Neural cell (in vitro differentiated cells): ENCODE data around the gene CCNE1. TPM values are rescaled to one million over a fixed set of nuclear protein-coding genes. Genes with fewer than 3 reads are reported as not detected.

Source experiments
- H2AFZ ChIP-seq: fragments of 200-600, 300-800 bp; sonication (generic), shearing (Covaris generic); 2 replicates; pipeline ENCODE4 v1.6.0; 2014; ENCODE audit warnings: low read depth, mild to moderate bottlenecking, antibody characterized with exemption, low read length, moderate library complexity
- H3F3A ChIP-seq: fragments of 200-600 bp; shearing (Covaris generic); 2 replicates; pipeline ENCODE4 v1.6.1; 2016; ENCODE audit warnings: mild to moderate bottlenecking, moderate library complexity, mixed read lengths, antibody characterized with exemption, low read length; ENCODE audit not compliant: insufficient read depth, poor library complexity, severe bottlenecking
- H3K27ac ChIP-seq: fragments of 200-600, 300-800 bp; sonication (generic), shearing (Covaris generic); 2 replicates; pipeline ENCODE4 v1.5.1; 2014; ENCODE audit warnings: mild to moderate bottlenecking, low read length, moderate library complexity
- H3K27me3 ChIP-seq: fragments of 300-800, 200-600 bp; sonication (generic), shearing (Covaris generic); 2 replicates; pipeline ENCODE4 v1.6.0; 2014; ENCODE audit warnings: mild to moderate bottlenecking, low read depth, low read length, moderate library complexity; ENCODE audit not compliant: insufficient read depth
- H3K36me3 ChIP-seq: fragments of 300-800, 200-600 bp; sonication (generic), shearing (Covaris generic); 2 replicates; pipeline ENCODE4 v1.5.1; 2014; ENCODE audit warnings: mild to moderate bottlenecking, antibody characterized with exemption, low read length, moderate library complexity; ENCODE audit not compliant: insufficient read depth
- H3K4me2 ChIP-seq: fragments of 300-800, 200-600 bp; sonication (generic), shearing (Covaris generic); 2 replicates; pipeline ENCODE4 v1.6.0; 2014; ENCODE audit warnings: mild to moderate bottlenecking, low read length
- H3K4me3 ChIP-seq: fragments of 300-800, 200-600 bp; sonication (generic), shearing (Covaris generic); 2 replicates; pipeline ENCODE4 v1.5.1; 2014; ENCODE audit warnings: mild to moderate bottlenecking, low read length, moderate library complexity
- H3K79me2 ChIP-seq: fragments of 200-600 bp; shearing (Covaris generic); replicated peaks from 2 replicates; pipeline ENCODE4 v1.6.0; 2014; ENCODE audit warnings: mild to moderate bottlenecking, low read length, moderate library complexity; ENCODE audit not compliant: insufficient read depth
- H3K9ac ChIP-seq: fragments of 300-800, 200-600 bp; sonication (generic), shearing (Covaris generic); 2 replicates; pipeline ENCODE4 v1.6.1; 2016; ENCODE audit warnings: mild to moderate bottlenecking, low read length, mixed read lengths
- H3K9me2 ChIP-seq: fragments of 200-600 bp; shearing (Covaris generic); 2 replicates; pipeline ENCODE4 v1.6.1; 2016; ENCODE audit warnings: mild to moderate bottlenecking, low read length, mixed read lengths; ENCODE audit not compliant: insufficient read depth
- H3K9me3 ChIP-seq: fragments of 200-600, 300-800 bp; sonication (generic), shearing (Covaris generic); 2 replicates; pipeline ENCODE4 v1.6.1; 2016; ENCODE audit warnings: mild to moderate bottlenecking, mixed run types, low read length, moderate library complexity, mixed read lengths
- H4K20me1 ChIP-seq: fragments of 200-600 bp; shearing (Covaris generic); 2 replicates; pipeline ENCODE4 v1.6.1; 2016; ENCODE audit warnings: mild to moderate bottlenecking, mixed run types; ENCODE audit not compliant: insufficient read depth
- EP300 ChIP-seq: fragments of 450-650 bp; conservative IDR thresholded peaks from 2 replicates; pipeline ENCODE4 v1.6.1; 2014; ENCODE audit warnings: antibody characterized with exemption, mild to moderate bottlenecking, moderate library complexity; ENCODE audit not compliant: poor library complexity, severe bottlenecking
- EZH2 ChIP-seq: fragments of 200-600, 300-800 bp; shearing (Covaris generic), sonication (generic); IDR thresholded peaks from 2 replicates; pipeline ENCODE4 v1.6.1; 2014; ENCODE audit warnings: antibody characterized with exemption, low read length, borderline replicate concordance, mild to moderate bottlenecking; ENCODE audit not compliant: insufficient read depth, poor library complexity, severe bottlenecking
- MXI1 ChIP-seq: fragments of 450-650 bp; conservative IDR thresholded peaks from 2 replicates; pipeline ENCODE4 v1.6.1; 2014; ENCODE audit warnings: antibody characterized with exemption, mild to moderate bottlenecking; ENCODE audit not compliant: poor library complexity, severe bottlenecking
- POLR2AphosphoS5 ChIP-seq: IDR thresholded peaks from 2 replicates; pipeline ENCODE4 v1.6.1; 2012
- RAD21 ChIP-seq: fragments of 450-650 bp; conservative IDR thresholded peaks from 2 replicates; pipeline ENCODE4 v1.6.1; 2014; ENCODE audit warnings: antibody characterized with exemption, mild to moderate bottlenecking, moderate library complexity
- SMC3 ChIP-seq: fragments of 450-650 bp; conservative IDR thresholded peaks from 2 replicates; pipeline ENCODE4 v1.6.1; 2014; ENCODE audit warnings: antibody characterized with exemption, mild to moderate bottlenecking, moderate library complexity; ENCODE audit not compliant: poor library complexity
- TAF1 ChIP-seq: IDR thresholded peaks from 2 replicates; pipeline ENCODE4 v1.6.1; 2012; ENCODE audit warnings: low read depth
- polyA plus RNA-seq: library from polyadenylated mRNA; depleted of rRNA; stranded (reverse); fragments of >200 nt; gene quantifications from 2 replicates; pipeline ENCODE4 v1.2.3, GENCODE V29; 2014
- TF ChIP-seq, protein P1 (sequence below): fragments of 450-650 bp; IDR thresholded peaks from 2 replicates; pipeline ENCODE4 v1.5.1; 2014; ENCODE audit warnings: antibody characterized with exemption, mild to moderate bottlenecking, moderate library complexity; ENCODE audit not compliant: poor library complexity, severe bottlenecking
- TF ChIP-seq, protein P2 (sequence below): IDR thresholded peaks from 2 replicates; pipeline ENCODE4 v1.6.1; 2012; ENCODE audit warnings: borderline replicate concordance

CCNE1 gene
- polyA plus RNA-seq, 1 donor from 2014 or later, result 4.1 TPM

DNA sequence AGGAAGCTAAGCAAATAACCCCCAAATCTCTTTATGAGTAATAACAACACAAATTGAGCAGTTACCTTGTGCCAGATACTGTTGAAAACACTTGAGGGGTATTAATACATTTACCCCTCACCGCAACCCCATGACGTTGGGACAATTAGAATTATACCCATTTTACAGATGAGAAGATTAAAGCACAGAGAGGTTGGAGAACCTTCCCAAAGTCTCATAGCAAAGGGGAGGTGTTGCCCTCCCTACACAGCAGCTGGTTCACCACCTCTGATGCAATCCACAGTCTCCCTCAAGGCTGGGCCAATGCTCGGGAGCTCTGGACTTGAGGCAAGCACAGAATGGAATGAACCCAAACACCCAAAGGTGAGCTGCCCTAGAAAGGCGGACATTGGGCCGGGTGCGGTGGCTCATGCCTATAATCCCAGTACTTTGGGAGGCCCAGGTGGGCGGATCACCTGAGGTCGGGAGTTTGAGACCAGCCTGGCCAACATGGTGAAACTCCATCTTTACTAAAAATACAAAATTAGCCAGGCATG, 3.9 kb upstream of the CCNE1 start:
- TF ChIP-seq MXI1 (no peak), TAF1 (no peak), SMC3 (no peak)
- TF ChIP-seq, protein P1, sequence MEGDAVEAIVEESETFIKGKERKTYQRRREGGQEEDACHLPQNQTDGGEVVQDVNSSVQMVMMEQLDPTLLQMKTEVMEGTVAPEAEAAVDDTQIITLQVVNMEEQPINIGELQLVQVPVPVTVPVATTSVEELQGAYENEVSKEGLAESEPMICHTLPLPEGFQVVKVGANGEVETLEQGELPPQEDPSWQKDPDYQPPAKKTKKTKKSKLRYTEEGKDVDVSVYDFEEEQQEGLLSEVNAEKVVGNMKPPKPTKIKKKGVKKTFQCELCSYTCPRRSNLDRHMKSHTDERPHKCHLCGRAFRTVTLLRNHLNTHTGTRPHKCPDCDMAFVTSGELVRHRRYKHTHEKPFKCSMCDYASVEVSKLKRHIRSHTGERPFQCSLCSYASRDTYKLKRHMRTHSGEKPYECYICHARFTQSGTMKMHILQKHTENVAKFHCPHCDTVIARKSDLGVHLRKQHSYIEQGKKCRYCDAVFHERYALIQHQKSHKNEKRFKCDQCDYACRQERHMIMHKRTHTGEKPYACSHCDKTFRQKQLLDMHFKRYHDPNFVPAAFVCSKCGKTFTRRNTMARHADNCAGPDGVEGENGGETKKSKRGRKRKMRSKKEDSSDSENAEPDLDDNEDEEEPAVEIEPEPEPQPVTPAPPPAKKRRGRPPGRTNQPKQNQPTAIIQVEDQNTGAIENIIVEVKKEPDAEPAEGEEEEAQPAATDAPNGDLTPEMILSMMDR, result no peak
- Histone ChIP-seq H4K20me1 (no peaks in the 10 kb centered on the region), H3K9me2 (no peaks in the 10 kb centered on the region), H3K27ac (no peak overlapping the region), H3K4me3 (no peak overlapping the region), H2AFZ (no peak overlapping the region), H3K9me3 (no peaks in the 10 kb centered on the region), H3K36me3 (no peaks in the 10 kb centered on the region), H3K4me2 (no peak overlapping the region), H3K9ac (no peak overlapping the region), H3K27me3 (peaks cover 4% of the 10 kb centered on the region), H3F3A (no peaks in the 10 kb centered on the region), H3K79me2 (no peaks in the 10 kb centered on the region)

DNA sequence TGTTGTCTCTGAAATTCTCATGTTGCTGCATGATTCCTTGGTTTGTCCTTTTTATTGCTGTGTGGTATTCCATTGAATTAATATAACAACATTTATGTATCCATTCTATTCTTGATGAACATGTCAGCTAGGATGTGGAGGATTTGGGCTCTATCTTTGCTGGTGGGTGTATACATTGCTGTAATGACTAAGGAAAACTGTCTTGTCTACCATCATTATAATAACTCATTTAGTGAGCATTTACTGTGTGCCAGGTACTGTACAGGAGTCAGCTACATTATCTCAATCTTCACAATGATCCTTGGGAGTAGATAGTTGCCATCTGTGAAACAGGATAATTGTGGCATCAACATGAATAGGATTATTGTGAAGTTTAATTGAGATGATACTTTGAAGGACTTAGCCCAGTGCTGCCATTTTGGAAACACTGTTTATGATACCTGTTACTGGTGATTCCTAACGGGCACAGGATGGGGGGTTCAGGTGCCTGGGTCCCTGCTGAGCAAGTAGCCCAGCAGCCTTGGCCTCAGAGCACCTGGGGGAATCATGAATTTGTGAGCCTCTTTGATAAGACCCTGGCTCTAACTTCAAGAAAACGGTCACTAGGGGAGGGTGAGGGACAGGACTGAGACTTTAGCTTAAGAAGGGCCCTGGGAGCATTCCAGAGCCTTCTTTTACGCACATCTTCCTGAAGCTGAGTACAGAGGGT, 1.8 kb upstream of the CCNE1 start:
- Histone ChIP-seq H3K36me3 (no peaks in the 10 kb centered on the region), H2AFZ (no peak overlapping the region), H3K9me2 (no peaks in the 10 kb centered on the region), H3K4me2 (no peak overlapping the region), H4K20me1 (no peaks in the 10 kb centered on the region), H3K27me3 (peaks cover 6% of the 10 kb centered on the region), H3K79me2 (no peaks in the 10 kb centered on the region), H3K9me3 (no peaks in the 10 kb centered on the region), H3F3A (no peaks in the 10 kb centered on the region), H3K9ac (no peak overlapping the region), H3K4me3 (no peak overlapping the region), H3K27ac (no peak overlapping the region)
- TF ChIP-seq, protein P1, result no peak
- TF ChIP-seq SMC3 (no peak), RAD21 (no peak), POLR2AphosphoS5 (no peak), EP300 (no peak), TAF1 (no peak), EZH2 (no peak), MXI1 (no peak)
- TF ChIP-seq, protein P2, sequence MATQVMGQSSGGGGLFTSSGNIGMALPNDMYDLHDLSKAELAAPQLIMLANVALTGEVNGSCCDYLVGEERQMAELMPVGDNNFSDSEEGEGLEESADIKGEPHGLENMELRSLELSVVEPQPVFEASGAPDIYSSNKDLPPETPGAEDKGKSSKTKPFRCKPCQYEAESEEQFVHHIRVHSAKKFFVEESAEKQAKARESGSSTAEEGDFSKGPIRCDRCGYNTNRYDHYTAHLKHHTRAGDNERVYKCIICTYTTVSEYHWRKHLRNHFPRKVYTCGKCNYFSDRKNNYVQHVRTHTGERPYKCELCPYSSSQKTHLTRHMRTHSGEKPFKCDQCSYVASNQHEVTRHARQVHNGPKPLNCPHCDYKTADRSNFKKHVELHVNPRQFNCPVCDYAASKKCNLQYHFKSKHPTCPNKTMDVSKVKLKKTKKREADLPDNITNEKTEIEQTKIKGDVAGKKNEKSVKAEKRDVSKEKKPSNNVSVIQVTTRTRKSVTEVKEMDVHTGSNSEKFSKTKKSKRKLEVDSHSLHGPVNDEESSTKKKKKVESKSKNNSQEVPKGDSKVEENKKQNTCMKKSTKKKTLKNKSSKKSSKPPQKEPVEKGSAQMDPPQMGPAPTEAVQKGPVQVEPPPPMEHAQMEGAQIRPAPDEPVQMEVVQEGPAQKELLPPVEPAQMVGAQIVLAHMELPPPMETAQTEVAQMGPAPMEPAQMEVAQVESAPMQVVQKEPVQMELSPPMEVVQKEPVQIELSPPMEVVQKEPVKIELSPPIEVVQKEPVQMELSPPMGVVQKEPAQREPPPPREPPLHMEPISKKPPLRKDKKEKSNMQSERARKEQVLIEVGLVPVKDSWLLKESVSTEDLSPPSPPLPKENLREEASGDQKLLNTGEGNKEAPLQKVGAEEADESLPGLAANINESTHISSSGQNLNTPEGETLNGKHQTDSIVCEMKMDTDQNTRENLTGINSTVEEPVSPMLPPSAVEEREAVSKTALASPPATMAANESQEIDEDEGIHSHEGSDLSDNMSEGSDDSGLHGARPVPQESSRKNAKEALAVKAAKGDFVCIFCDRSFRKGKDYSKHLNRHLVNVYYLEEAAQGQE, result no peak
